Keratinocyte (primary cell): ENCODE data around the gene TOP1. TPM values are rescaled to one million over a fixed set of nuclear protein-coding genes. Genes with fewer than 3 reads are reported as not detected.

Source experiments
- DNase-seq: peaks from one replicate; pipeline ENCODE4 v3.0.0-alpha.2; 2011; ENCODE audit warnings: low read depth, missing footprints, low spot score
- FAIRE-seq: peaks from 2 replicates; lab custom pipeline; 2011; peaks lifted over from hg19 to GRCh38; lab: Jason Lieb, UNC
- H2AFZ ChIP-seq: 2 replicates; pipeline ENCODE4 v1.6.0; 2012; ENCODE audit warnings: low read length, control low read depth, inconsistent platforms; ENCODE audit not compliant: control insufficient read depth
- H3K27ac ChIP-seq: 2 replicates; pipeline ENCODE4 v1.5.1; 2011; ENCODE audit warnings: low read length; ENCODE audit not compliant: control insufficient read depth, insufficient read depth
- H3K27me3 ChIP-seq: 3 replicates; pipeline ENCODE4 v1.6.0; 2011; ENCODE audit warnings: low read length; ENCODE audit not compliant: control insufficient read depth, insufficient read depth; ENCODE audit errors: extremely low read depth
- H3K36me3 ChIP-seq, 2 experiments: 2 replicates in 1 of 2; 3 replicates in 1 of 2; pipeline ENCODE4 v1.5.1; 2011; ENCODE audit warnings: low read length in 2 of 2, mild to moderate bottlenecking in 1 of 2; ENCODE audit not compliant: control insufficient read depth in 2 of 2, insufficient read depth in 2 of 2; ENCODE audit errors: extremely low read depth in 1 of 2
- H3K4me1 ChIP-seq: 3 replicates; pipeline ENCODE4 v1.5.1; 2011; ENCODE audit warnings: low read length; ENCODE audit not compliant: control insufficient read depth, insufficient read depth; ENCODE audit errors: extremely low read depth
- H3K4me2 ChIP-seq: 3 replicates; pipeline ENCODE4 v1.6.0; 2011; ENCODE audit warnings: low read depth, low read length; ENCODE audit not compliant: control insufficient read depth, insufficient read depth; ENCODE audit errors: extremely low read depth
- H3K4me3 ChIP-seq, 3 experiments: fragments of 200-600 bp in 1 of 3; sonication (generic) in 1 of 3; 2 replicates in 2 of 3; 3 replicates in 1 of 3; pipeline ENCODE4 v1.5.1; 2011 to 2016; ENCODE audit warnings: low read length in 3 of 3, mild to moderate bottlenecking in 3 of 3, control low read depth in 2 of 3, inconsistent platforms in 1 of 3, low read depth in 1 of 3, mixed read lengths in 1 of 3, mixed run types in 1 of 3, moderate library complexity in 1 of 3; ENCODE audit not compliant: control insufficient read depth in 2 of 3, insufficient read depth in 2 of 3; ENCODE audit errors: extremely low read depth in 1 of 3
- H3K79me2 ChIP-seq: 2 replicates; pipeline ENCODE4 v1.6.0; 2012; ENCODE audit warnings: low read length; ENCODE audit not compliant: control insufficient read depth, insufficient read depth
- H3K9ac ChIP-seq: 3 replicates; pipeline ENCODE4 v1.6.0; 2011; ENCODE audit warnings: low read length; ENCODE audit not compliant: control insufficient read depth, insufficient read depth; ENCODE audit errors: extremely low read depth
- H3K9me1 ChIP-seq: 3 replicates; pipeline ENCODE4 v1.6.0; 2011; ENCODE audit warnings: low read length; ENCODE audit not compliant: control insufficient read depth, insufficient read depth; ENCODE audit errors: extremely low read depth
- H3K9me3 ChIP-seq: 2 replicates; pipeline ENCODE4 v1.5.1; 2012; ENCODE audit warnings: low read depth, low read length; ENCODE audit not compliant: control insufficient read depth
- H4K20me1 ChIP-seq: 3 replicates; pipeline ENCODE4 v1.6.0; 2011; ENCODE audit warnings: low read length; ENCODE audit not compliant: control insufficient read depth, insufficient read depth; ENCODE audit errors: extremely low read depth
- EZH2 ChIP-seq: IDR thresholded peaks from one replicate; pipeline ENCODE4 v1.6.1; 2012; ENCODE audit warnings: inconsistent platforms, mild to moderate bottlenecking, low read length, moderate library complexity
- dilution Hi-C: fragments of 300-500 bp; cut with MboI; formaldehyde crosslinking; loops from one replicate; pipeline ENCODE4 v1.7.0; 2020; ENCODE audit warnings: low sequenced_read_pairs; ENCODE audit not compliant: extremely low pct_ligation_motif_present
- polyA plus RNA-seq, 5 experiments: library from polyadenylated mRNA; depleted of rRNA in 3 of 5; stranded (reverse) in 3 of 5; stranded (forward) in 1 of 5; unstranded in 1 of 5; fragments of >200 nt; gene quantifications; 1 replicate in 1 of 5; 2 replicates in 3 of 5; 3 replicates in 1 of 5; pipeline versions ENCODE4 v1.2.1 to v1.2.3, GENCODE V29; 2011 to 2012; ENCODE audit warnings: missing spikeins in 2 of 5, low read depth in 1 of 5, low replicate concordance in 1 of 5
- TF ChIP-seq, protein P1 (sequence below), 3 experiments: IDR thresholded peaks in 1 of 3; conservative IDR thresholded peaks in 1 of 3; optimal IDR thresholded peaks in 1 of 3; 2 replicates in 2 of 3; 3 replicates in 1 of 3; pipeline versions ENCODE3 to v1.5.1; 2011; ENCODE audit warnings: low read length in 3 of 3, mild to moderate bottlenecking in 3 of 3, moderate library complexity in 2 of 3, control low read depth in 1 of 3, inconsistent platforms in 1 of 3; ENCODE audit not compliant: insufficient read depth in 2 of 3; ENCODE audit errors: extremely low read depth in 1 of 3

Gene TOP1
- polyA plus RNA-seq, 1 donor (not counting 4 experiments of a cell fraction or from before 2014, with no cell fraction given) = 25.2 TPM

DNA sequence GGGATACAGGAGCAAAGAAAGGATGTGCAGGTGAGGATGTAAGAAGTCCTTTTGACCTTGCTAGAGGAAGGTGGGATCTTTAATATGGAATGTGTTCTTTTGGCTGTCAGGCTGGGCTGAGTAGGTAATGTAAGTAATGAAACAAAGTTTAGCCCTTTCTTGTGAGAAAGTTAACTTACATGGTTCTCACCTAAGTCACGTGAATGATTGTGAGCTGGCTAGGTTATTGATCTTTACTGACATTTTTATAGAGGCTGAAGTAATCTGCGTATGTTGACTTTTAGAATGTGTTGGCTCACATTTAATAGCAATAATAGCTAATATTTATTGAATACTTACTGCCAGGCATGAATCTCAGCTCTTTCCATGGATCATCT lies 2.6 kb downstream of the TOP1 start:
- Histone ChIP-seq H3K4me1 (peaks cover 37% of the 10 kb centered on the region), H2AFZ (no peak overlapping the region), H3K27ac (peak overlapping the region; percentile 23), H3K36me3 (peaks cover 5 to 29% of the 10 kb centered on the region in 2 experiments), H3K9ac (peak overlapping the region; percentile 95), H3K79me2 (peaks cover 76% of the 10 kb centered on the region), H3K9me1 (peaks cover 3% of the 10 kb centered on the region), H4K20me1 (peaks cover 23% of the 10 kb centered on the region), H3K9me3 (no peaks in the 10 kb centered on the region), H3K27me3 (no peaks in the 10 kb centered on the region), H3K4me3 (peak overlapping the region; percentile 87 to 97 (median 95)), H3K4me2 (peak overlapping the region; percentile 99)
- TF ChIP-seq EZH2 = no peak
- TF ChIP-seq, protein P1, sequence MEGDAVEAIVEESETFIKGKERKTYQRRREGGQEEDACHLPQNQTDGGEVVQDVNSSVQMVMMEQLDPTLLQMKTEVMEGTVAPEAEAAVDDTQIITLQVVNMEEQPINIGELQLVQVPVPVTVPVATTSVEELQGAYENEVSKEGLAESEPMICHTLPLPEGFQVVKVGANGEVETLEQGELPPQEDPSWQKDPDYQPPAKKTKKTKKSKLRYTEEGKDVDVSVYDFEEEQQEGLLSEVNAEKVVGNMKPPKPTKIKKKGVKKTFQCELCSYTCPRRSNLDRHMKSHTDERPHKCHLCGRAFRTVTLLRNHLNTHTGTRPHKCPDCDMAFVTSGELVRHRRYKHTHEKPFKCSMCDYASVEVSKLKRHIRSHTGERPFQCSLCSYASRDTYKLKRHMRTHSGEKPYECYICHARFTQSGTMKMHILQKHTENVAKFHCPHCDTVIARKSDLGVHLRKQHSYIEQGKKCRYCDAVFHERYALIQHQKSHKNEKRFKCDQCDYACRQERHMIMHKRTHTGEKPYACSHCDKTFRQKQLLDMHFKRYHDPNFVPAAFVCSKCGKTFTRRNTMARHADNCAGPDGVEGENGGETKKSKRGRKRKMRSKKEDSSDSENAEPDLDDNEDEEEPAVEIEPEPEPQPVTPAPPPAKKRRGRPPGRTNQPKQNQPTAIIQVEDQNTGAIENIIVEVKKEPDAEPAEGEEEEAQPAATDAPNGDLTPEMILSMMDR (optimal IDR thresholded peaks at IDR 0.05 in 1 of 3, IDR thresholded peaks at IDR 0.05 in 1 of 3, conservative IDR thresholded peaks at IDR 0.05 in 1 of 3; ENCODE audit: extremely low read depth in 1 of 3, insufficient read depth in 2 of 3, low read length in 3 of 3) = no peak
- dilution Hi-C loops = no loop called here
- FAIRE-seq = no peak
- no peak for DNase-seq

DNA sequence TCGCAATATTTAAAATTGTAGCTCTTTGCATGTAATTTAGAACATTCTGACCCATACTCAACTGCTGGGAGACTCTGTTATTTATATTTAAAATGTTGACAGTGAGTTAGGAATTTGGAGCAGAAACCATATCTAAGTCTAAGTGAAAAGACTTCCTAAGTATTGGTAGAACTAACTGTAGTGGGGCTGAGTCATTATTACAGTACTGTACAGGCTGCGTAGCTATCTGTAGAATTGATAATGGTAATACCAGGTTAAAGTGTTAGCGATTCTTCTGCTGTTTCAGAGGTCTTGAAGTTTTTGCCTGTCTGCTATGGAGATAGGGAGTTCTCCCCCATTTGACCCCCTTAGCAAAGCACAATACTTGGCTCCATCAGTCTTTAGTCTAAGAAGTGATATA lies 3.6 kb downstream of the TOP1 start:
- peaks cover 27% of the 10 kb centered on the region for H4K20me1 ChIP-seq
- H3K4me2 ChIP-seq = peak overlapping the region; percentile 99
- peaks cover 5 to 29% of the 10 kb centered on the region in 2 experiments for H3K36me3 ChIP-seq
- peaks cover 3% of the 10 kb centered on the region for H3K9me1 ChIP-seq
- no peaks in the 10 kb centered on the region for H3K27me3 ChIP-seq
- no peak overlapping the region for H2AFZ ChIP-seq
- H3K9ac ChIP-seq = no peak overlapping the region
- TF ChIP-seq EZH2 = no peak
- TF ChIP-seq, protein P1 (optimal IDR thresholded peaks at IDR 0.05 in 1 of 3, IDR thresholded peaks at IDR 0.05 in 1 of 3, conservative IDR thresholded peaks at IDR 0.05 in 1 of 3; ENCODE audit: extremely low read depth in 1 of 3, insufficient read depth in 2 of 3, low read length in 3 of 3) = no peak
- DNase-seq (no peak), FAIRE-seq (no peak)
- H3K79me2 ChIP-seq = peaks cover 86% of the 10 kb centered on the region
- no peak overlapping the region for H3K27ac ChIP-seq
- H3K4me3 ChIP-seq = peak overlapping the region in 2 of 3 experiments; percentile 87 to 97
- dilution Hi-C loops = no loop called here
- no peaks in the 10 kb centered on the region for H3K9me3 ChIP-seq
- H3K4me1 ChIP-seq = peaks cover 37% of the 10 kb centered on the region
